Trophoblast cell (in vitro differentiated cells and primary cell): ENCODE data around the gene CNDP2.
"Not testable (repeated sequence)": the region's sequence is repeated elsewhere in the genome, so short reads cannot be mapped to it uniquely, and the experiment has no call there.

Experiments
- DNase-seq, 2 donors: peaks; one replicate each; pipeline ENCODE4 v3.0.0-alpha.2; 2016
- H2AFZ ChIP-seq: 2 replicates; pipeline ENCODE4 v1.6.1; 2013; ENCODE audit warnings: low read length, moderate library complexity, mild to moderate bottlenecking; ENCODE audit not compliant: insufficient read depth, poor library complexity
- H2AK5ac ChIP-seq: 2 replicates; pipeline ENCODE4 v1.6.1; 2013; ENCODE audit warnings: mild to moderate bottlenecking, low read length
- H2BK120ac ChIP-seq: 2 replicates; pipeline ENCODE4 v1.6.1; 2013; ENCODE audit warnings: low read length, mild to moderate bottlenecking, moderate library complexity; ENCODE audit not compliant: insufficient read depth, poor library complexity
- H2BK12ac ChIP-seq: 2 replicates; pipeline ENCODE4 v1.6.1; 2013; ENCODE audit warnings: mild to moderate bottlenecking, low read length, moderate library complexity
- H2BK5ac ChIP-seq: 2 replicates; pipeline ENCODE4 v1.6.1; 2013; ENCODE audit warnings: low read length, low read depth, moderate library complexity, mild to moderate bottlenecking; ENCODE audit not compliant: poor library complexity
- H3K14ac ChIP-seq: 2 replicates; pipeline ENCODE4 v1.6.1; 2013; ENCODE audit warnings: mild to moderate bottlenecking, low read length
- H3K18ac ChIP-seq: 2 replicates; pipeline ENCODE4 v1.6.1; 2013; ENCODE audit warnings: mild to moderate bottlenecking, low read length
- H3K23ac ChIP-seq: 2 replicates; pipeline ENCODE4 v1.6.1; 2013; ENCODE audit warnings: low read length
- H3K27ac ChIP-seq: 2 replicates; pipeline ENCODE4 v1.5.1; 2013; ENCODE audit warnings: low read depth, mild to moderate bottlenecking, inconsistent platforms, low read length, moderate library complexity
- H3K27me3 ChIP-seq: 2 replicates; pipeline ENCODE4 v1.6.1; 2013; ENCODE audit warnings: inconsistent platforms, mild to moderate bottlenecking, low read length, moderate library complexity; ENCODE audit not compliant: insufficient read depth
- H3K36me3 ChIP-seq, 2 experiments: 1 replicate in 1 of 2; 2 replicates in 1 of 2; pipeline ENCODE4 v1.6.1; 2013; ENCODE audit warnings: low read length in 2 of 2, mild to moderate bottlenecking in 2 of 2, moderate library complexity in 1 of 2; ENCODE audit not compliant: insufficient read depth in 2 of 2, control insufficient read depth in 1 of 2
- H3K4ac ChIP-seq: 2 replicates; pipeline ENCODE4 v1.6.1; 2013; ENCODE audit warnings: low read depth, mild to moderate bottlenecking, low read length, moderate library complexity
- H3K4me1 ChIP-seq, 2 experiments: 1 replicate in 1 of 2; 2 replicates in 1 of 2; pipeline ENCODE4 v1.6.1; 2013; ENCODE audit warnings: low read length in 2 of 2, mild to moderate bottlenecking in 2 of 2, moderate library complexity in 1 of 2; ENCODE audit not compliant: insufficient read depth in 2 of 2, control insufficient read depth in 1 of 2
- H3K4me2 ChIP-seq: 2 replicates; pipeline ENCODE4 v1.6.1; 2013; ENCODE audit warnings: inconsistent platforms, mild to moderate bottlenecking, low read length, moderate library complexity
- H3K4me3 ChIP-seq: 2 replicates; pipeline ENCODE4 v1.5.1; 2013; ENCODE audit warnings: mild to moderate bottlenecking, low read depth, low read length, inconsistent platforms
- H3K79me1 ChIP-seq: one replicate; pipeline ENCODE4 v1.6.1; 2013; ENCODE audit warnings: low read length
- H3K79me2 ChIP-seq: 2 replicates; pipeline ENCODE4 v1.6.1; 2013; ENCODE audit warnings: low read length, mild to moderate bottlenecking; ENCODE audit not compliant: control insufficient read depth, insufficient read depth, poor library complexity
- H3K9ac ChIP-seq: 2 replicates; pipeline ENCODE4 v1.6.1; 2013; ENCODE audit warnings: mild to moderate bottlenecking, low read length
- H3K9me3 ChIP-seq: 2 replicates; pipeline ENCODE4 v1.6.1; 2013; ENCODE audit warnings: low read depth, mild to moderate bottlenecking, control low read depth, inconsistent platforms, low read length; ENCODE audit not compliant: insufficient read depth
- H4K12ac ChIP-seq: 2 replicates; pipeline ENCODE4 v1.6.1; 2013; ENCODE audit warnings: low read depth, mild to moderate bottlenecking, low read length, moderate library complexity
- H4K8ac ChIP-seq: 2 replicates; pipeline ENCODE4 v1.6.1; 2013; ENCODE audit warnings: low read depth, mild to moderate bottlenecking, low read length, moderate library complexity
- H4K91ac ChIP-seq: one replicate; pipeline ENCODE4 v1.6.1; 2013; ENCODE audit warnings: low read depth, mild to moderate bottlenecking, low read length, moderate library complexity
- WGBS: extraction: QIAGEN DNeasy Blood & Tissue Kit; methylation state at CpG from one replicate; pipeline ENCODE4 v1.1.7; 2013; ENCODE audit warnings: missing lambda C conversion rate; ENCODE audit not compliant: insufficient read length, insufficient coverage; ENCODE audit errors: extremely low coverage; 5-methylcytosine and 5-hydroxymethylcytosine counted together

Gene CNDP2

GRCh38 chr18:74522635-74523548 lies 26.7 kb downstream of the CNDP2 start:
- Histone ChIP-seq H2BK5ac (no peak overlapping the region), H3K9ac (no peak overlapping the region), H3K27me3 (no peaks in the 10 kb centered on the region), H3K4ac (no peak overlapping the region), H3K14ac (no peak overlapping the region), H4K91ac (no peak overlapping the region), H3K4me1 (peaks cover 6 to 11% of the 10 kb centered on the region in 2 experiments), H3K9me3 (peaks cover 4% of the 10 kb centered on the region), H3K23ac (no peak overlapping the region), H4K12ac (no peak overlapping the region), H4K8ac (no peak overlapping the region), H2BK120ac (no peak overlapping the region), H2AK5ac (no peak overlapping the region), H3K4me3 (no peak overlapping the region), H3K36me3 (peaks cover 37 to 38% of the 10 kb centered on the region in 2 experiments), H3K18ac (no peak overlapping the region), H3K79me2 (no peaks in the 10 kb centered on the region), H3K79me1 (no peaks in the 10 kb centered on the region), H3K4me2 (no peak overlapping the region), H3K27ac (no peak overlapping the region), H2BK12ac (no peak overlapping the region), H2AFZ (no peak overlapping the region)
- no CpG with 5 or more reads among the region's 23 CpGs for WGBS
- DNase-seq, result peak in 1 of 2 donors; percentile 21

GRCh38 chr18:74524097-74524496 lies 27.9 kb downstream of the CNDP2 start:
- no CpG with 5 or more reads among the region's 5 CpGs for WGBS
- H3K79me2 ChIP-seq, result no peaks in the 10 kb centered on the region
- no peak overlapping the region for H4K8ac ChIP-seq

GRCh38 chr18:74524915-74525314 lies 28.8 kb downstream of the CNDP2 start:
- H3K27me3 ChIP-seq, H3K4me3 ChIP-seq, H2BK12ac ChIP-seq, H2AK5ac ChIP-seq, H3K9ac ChIP-seq, H3K27ac ChIP-seq, H4K12ac ChIP-seq, H3K79me2 ChIP-seq, H3K14ac ChIP-seq, H4K8ac ChIP-seq, H4K91ac ChIP-seq, H2BK5ac ChIP-seq, H3K4ac ChIP-seq, H3K18ac ChIP-seq, H3K79me1 ChIP-seq, H2BK120ac ChIP-seq, H2AFZ ChIP-seq, H3K9me3 ChIP-seq, H3K23ac ChIP-seq, H3K4me2 ChIP-seq, DNase-seq: not testable (repeated sequence)
- WGBS, result no CpG with 5 or more reads among the region's 7 CpGs
- H3K36me3 ChIP-seq, result peaks cover 18 to 19% of the 10 kb centered on the region in 2 experiments
- H3K4me1 ChIP-seq, result peaks cover 6 to 11% of the 10 kb centered on the region in 2 experiments

More at GRCh38 chr18:74524097-74524496, 27.9 kb downstream of the CNDP2 start:
- H3K36me3 ChIP-seq, result peaks cover 26 to 27% of the 10 kb centered on the region in 2 experiments
- no peak for DNase-seq
- H2AFZ ChIP-seq, result no peak overlapping the region
- H3K9ac ChIP-seq, result no peak overlapping the region
- H3K14ac ChIP-seq, result no peak overlapping the region
- H2BK12ac ChIP-seq, result no peak overlapping the region
- no peak overlapping the region for H3K27ac ChIP-seq
- no peak overlapping the region for H3K23ac ChIP-seq
- no peak overlapping the region for H2AK5ac ChIP-seq
- H3K79me1 ChIP-seq, result no peaks in the 10 kb centered on the region
- no peak overlapping the region for H3K18ac ChIP-seq
- H3K4me2 ChIP-seq, result no peak overlapping the region
- H2BK5ac ChIP-seq, result no peak overlapping the region
- peaks cover 4% of the 10 kb centered on the region for H3K9me3 ChIP-seq
- H4K12ac ChIP-seq, result no peak overlapping the region
- H3K4me1 ChIP-seq, result peaks cover 6 to 11% of the 10 kb centered on the region in 2 experiments
- H2BK120ac ChIP-seq, result no peak overlapping the region
- no peak overlapping the region for H3K4me3 ChIP-seq
- no peak overlapping the region for H4K91ac ChIP-seq
- no peaks in the 10 kb centered on the region for H3K27me3 ChIP-seq
- H3K4ac ChIP-seq, result no peak overlapping the region

GRCh38 chr18:74525741-74526140 lies 29.6 kb downstream of the CNDP2 start:
- H3K27me3 ChIP-seq, result no peaks in the 10 kb centered on the region
- H2AK5ac ChIP-seq, result no peak overlapping the region
- no peak overlapping the region for H3K27ac ChIP-seq
- H3K4me3 ChIP-seq, result peak overlapping the region; percentile 4
- no CpG with 5 or more reads among the region's 9 CpGs for WGBS
- no peaks in the 10 kb centered on the region for H3K79me2 ChIP-seq
- no peak overlapping the region for H3K4ac ChIP-seq
- H3K79me1 ChIP-seq, result no peaks in the 10 kb centered on the region
- H4K91ac ChIP-seq, result no peak overlapping the region
- no peak overlapping the region for H4K8ac ChIP-seq
- peaks cover 7% of the 10 kb centered on the region for H3K9me3 ChIP-seq
- peaks cover 10% of the 10 kb centered on the region in 2 experiments for H3K36me3 ChIP-seq
- no peak overlapping the region for H3K23ac ChIP-seq
- H3K4me2 ChIP-seq, result no peak overlapping the region
- no peak overlapping the region for H2BK5ac ChIP-seq
- no peak overlapping the region for H3K9ac ChIP-seq
- H2BK120ac ChIP-seq, result no peak overlapping the region
- H4K12ac ChIP-seq, result no peak overlapping the region
- H3K4me1 ChIP-seq, result peaks cover 6 to 11% of the 10 kb centered on the region in 2 experiments
- H3K18ac ChIP-seq, result no peak overlapping the region
- H3K14ac ChIP-seq, result no peak overlapping the region
- H2AFZ ChIP-seq, result no peak overlapping the region
- no peak for DNase-seq
- H2BK12ac ChIP-seq, result no peak overlapping the region
